Measurements from ENCODE around the gene CBLN3. TPM values are rescaled to one million over a fixed set of nuclear protein-coding genes. Genes with fewer than 3 reads are reported as not detected.

The CBLN3 gene
- total RNA-seq, 1 experiment from 2014 or later = 1.0 TPM

DNA sequence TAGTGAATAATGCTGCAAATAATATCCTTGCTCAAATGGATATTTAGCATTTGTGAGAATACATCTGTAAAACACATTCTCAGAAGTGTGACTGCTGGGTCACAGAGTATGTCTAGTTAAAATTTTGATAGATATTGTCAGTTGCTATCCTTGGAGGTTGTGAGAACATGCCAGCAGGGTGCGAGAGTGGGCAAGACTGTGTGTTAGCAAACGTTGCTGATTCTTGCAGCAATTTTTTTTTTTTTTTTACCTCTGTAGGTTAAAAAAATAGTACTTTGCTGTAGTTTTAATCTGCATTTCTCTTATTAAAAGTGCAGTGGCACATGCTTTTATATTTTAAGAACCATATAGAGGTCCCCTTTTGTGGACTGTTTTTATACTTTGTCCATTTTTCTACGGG is 35.2 kb downstream of the CBLN3 start:
- DNase-seq (ENCODE audit: low read depth, low spot score) (no peak), ATAC-seq (no peak)
- no peaks in the 10 kb centered on the region for H3K4me1 ChIP-seq (ENCODE audit: control insufficient read depth, insufficient read depth, low read length)
- ChIA-PET CTCF (no interaction called here), POLR2A (interaction anchor here (0.7 kb wide), 1 partner anchor 15 kb away, joined by 3 read pairs; no protein-coding TSS in a partner anchor)
- TF ChIP-seq TCF7L2 (IDR thresholded peaks at IDR 0.05; ENCODE audit: low read depth, low read length) = no peak
- no peak for TF ChIP-seq SIN3A (IDR thresholded peaks at IDR 0.05; ENCODE audit: borderline replicate concordance, insufficient read depth, low read depth, low read length)
- TF ChIP-seq, protein P1, sequence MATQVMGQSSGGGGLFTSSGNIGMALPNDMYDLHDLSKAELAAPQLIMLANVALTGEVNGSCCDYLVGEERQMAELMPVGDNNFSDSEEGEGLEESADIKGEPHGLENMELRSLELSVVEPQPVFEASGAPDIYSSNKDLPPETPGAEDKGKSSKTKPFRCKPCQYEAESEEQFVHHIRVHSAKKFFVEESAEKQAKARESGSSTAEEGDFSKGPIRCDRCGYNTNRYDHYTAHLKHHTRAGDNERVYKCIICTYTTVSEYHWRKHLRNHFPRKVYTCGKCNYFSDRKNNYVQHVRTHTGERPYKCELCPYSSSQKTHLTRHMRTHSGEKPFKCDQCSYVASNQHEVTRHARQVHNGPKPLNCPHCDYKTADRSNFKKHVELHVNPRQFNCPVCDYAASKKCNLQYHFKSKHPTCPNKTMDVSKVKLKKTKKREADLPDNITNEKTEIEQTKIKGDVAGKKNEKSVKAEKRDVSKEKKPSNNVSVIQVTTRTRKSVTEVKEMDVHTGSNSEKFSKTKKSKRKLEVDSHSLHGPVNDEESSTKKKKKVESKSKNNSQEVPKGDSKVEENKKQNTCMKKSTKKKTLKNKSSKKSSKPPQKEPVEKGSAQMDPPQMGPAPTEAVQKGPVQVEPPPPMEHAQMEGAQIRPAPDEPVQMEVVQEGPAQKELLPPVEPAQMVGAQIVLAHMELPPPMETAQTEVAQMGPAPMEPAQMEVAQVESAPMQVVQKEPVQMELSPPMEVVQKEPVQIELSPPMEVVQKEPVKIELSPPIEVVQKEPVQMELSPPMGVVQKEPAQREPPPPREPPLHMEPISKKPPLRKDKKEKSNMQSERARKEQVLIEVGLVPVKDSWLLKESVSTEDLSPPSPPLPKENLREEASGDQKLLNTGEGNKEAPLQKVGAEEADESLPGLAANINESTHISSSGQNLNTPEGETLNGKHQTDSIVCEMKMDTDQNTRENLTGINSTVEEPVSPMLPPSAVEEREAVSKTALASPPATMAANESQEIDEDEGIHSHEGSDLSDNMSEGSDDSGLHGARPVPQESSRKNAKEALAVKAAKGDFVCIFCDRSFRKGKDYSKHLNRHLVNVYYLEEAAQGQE (IDR thresholded peaks at IDR 0.05; ENCODE audit: insufficient read depth in 1 of 2, low read depth in 2 of 2, low read length in 1 of 2) = no peak
- TF ChIP-seq, protein P2, sequence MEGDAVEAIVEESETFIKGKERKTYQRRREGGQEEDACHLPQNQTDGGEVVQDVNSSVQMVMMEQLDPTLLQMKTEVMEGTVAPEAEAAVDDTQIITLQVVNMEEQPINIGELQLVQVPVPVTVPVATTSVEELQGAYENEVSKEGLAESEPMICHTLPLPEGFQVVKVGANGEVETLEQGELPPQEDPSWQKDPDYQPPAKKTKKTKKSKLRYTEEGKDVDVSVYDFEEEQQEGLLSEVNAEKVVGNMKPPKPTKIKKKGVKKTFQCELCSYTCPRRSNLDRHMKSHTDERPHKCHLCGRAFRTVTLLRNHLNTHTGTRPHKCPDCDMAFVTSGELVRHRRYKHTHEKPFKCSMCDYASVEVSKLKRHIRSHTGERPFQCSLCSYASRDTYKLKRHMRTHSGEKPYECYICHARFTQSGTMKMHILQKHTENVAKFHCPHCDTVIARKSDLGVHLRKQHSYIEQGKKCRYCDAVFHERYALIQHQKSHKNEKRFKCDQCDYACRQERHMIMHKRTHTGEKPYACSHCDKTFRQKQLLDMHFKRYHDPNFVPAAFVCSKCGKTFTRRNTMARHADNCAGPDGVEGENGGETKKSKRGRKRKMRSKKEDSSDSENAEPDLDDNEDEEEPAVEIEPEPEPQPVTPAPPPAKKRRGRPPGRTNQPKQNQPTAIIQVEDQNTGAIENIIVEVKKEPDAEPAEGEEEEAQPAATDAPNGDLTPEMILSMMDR (IDR thresholded peaks at IDR 0.05) = no peak
- TF ChIP-seq POLR2AphosphoS5 (IDR thresholded peaks at IDR 0.05; ENCODE audit: low read depth, low read length) = no peak
- no peak overlapping the region for H3K27ac ChIP-seq (ENCODE audit: low read length)
- no peaks in the 10 kb centered on the region for H3K9me3 ChIP-seq (ENCODE audit: control insufficient read depth, insufficient read depth, low read depth, low read length)
- H3K27me3 ChIP-seq (ENCODE audit: control insufficient read depth, insufficient read depth, low read length) = peaks cover 2% of the 10 kb centered on the region; the same call in 1 of the 2 replicates
- BruUV-seq (replicated peaks) = no TSS peak
- in situ Hi-C loops (cut with HindIII; ENCODE audit: low pct_unique_long_range_greater_than_20kb, low sequenced_read_pairs) (no loop called here), intact Hi-C loops (cut with micrococcal nuclease; ENCODE audit: unreplicated experiment) (no loop called here)
- H3K36me3 ChIP-seq (ENCODE audit: control insufficient read depth, insufficient read depth, low read length) = no peaks in the 10 kb centered on the region
- H3K4me3 ChIP-seq (ENCODE audit: low read depth in 2 of 2, low read length in 2 of 2) = no peak overlapping the region

DNA sequence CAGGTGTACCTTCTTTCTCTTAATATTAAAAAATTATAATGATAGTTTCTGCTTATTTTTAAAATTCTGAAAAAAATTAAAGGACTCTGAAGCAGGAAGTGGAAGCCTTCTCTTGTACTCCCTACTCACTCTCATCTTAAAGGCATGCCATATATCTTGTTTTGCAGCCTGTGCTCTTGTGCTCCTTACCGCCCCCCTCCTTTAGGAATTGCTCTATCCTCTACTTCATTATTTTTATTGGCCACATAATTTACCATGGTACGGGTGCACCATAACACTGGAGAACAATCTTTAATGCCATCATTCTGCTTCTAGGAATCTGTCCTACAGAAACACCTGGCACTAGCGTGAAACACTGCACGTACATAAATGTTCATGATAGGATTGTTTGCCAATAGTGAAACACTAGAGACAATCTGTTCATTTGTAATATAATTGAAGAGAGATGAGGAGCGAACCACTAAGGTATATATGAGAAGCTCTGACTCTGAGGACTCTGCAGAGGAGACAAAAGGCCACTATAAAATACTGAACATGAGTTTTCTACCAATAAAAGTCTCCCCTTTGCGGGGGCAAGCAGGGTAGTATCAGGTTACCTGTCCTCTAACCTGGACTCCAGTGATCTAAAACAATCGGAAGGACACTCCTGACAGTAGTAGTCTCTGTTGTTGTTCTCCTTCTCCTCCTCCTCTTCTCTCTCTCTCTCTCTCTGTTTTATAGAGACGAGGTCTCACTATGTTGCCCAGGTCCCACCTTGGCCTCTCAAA is 37.0 kb downstream of the CBLN3 start:
- DNase-seq (ENCODE audit: low read depth, low spot score) (no peak), ATAC-seq (0 out of 2 replicates have a peak, but pooled peaks have one; percentile 52)
- TF ChIP-seq, protein P2 (IDR thresholded peaks at IDR 0.05) = no peak
- TF ChIP-seq POLR2AphosphoS5 (IDR thresholded peaks at IDR 0.05; ENCODE audit: low read depth, low read length) (no peak), SIN3A (IDR thresholded peaks at IDR 0.05; ENCODE audit: borderline replicate concordance, insufficient read depth, low read depth, low read length) (no peak), TCF7L2 (IDR thresholded peaks at IDR 0.05; ENCODE audit: low read depth, low read length) (no peak)
- TF ChIP-seq, protein P1 (IDR thresholded peaks at IDR 0.05; ENCODE audit: insufficient read depth in 1 of 2, low read depth in 2 of 2, low read length in 1 of 2) = no peak
- no peak overlapping the region for H3K27ac ChIP-seq (ENCODE audit: low read length)
- H3K27me3 ChIP-seq (ENCODE audit: control insufficient read depth, insufficient read depth, low read length) = peaks cover 2% of the 10 kb centered on the region; the same call in 1 of the 2 replicates
- POLR2A ChIA-PET = no interaction called here
- H3K9me3 ChIP-seq (ENCODE audit: control insufficient read depth, insufficient read depth, low read depth, low read length) = no peaks in the 10 kb centered on the region
- in situ Hi-C loops (cut with HindIII; ENCODE audit: low pct_unique_long_range_greater_than_20kb, low sequenced_read_pairs) (no loop called here), intact Hi-C loops (cut with micrococcal nuclease; ENCODE audit: unreplicated experiment) (no loop called here)
- CTCF ChIA-PET = no interaction called here
- H3K36me3 ChIP-seq (ENCODE audit: control insufficient read depth, insufficient read depth, low read length) = no peaks in the 10 kb centered on the region
- H3K4me1 ChIP-seq (ENCODE audit: control insufficient read depth, insufficient read depth, low read length) = no peaks in the 10 kb centered on the region
- no TSS peak for BruUV-seq (replicated peaks)
- H3K4me3 ChIP-seq (ENCODE audit: low read depth in 2 of 2, low read length in 2 of 2) = peak overlapping the region in 1 of 2 experiments; percentile 24; a peak in 3 of 4 replicates

Data from Panc1 (cell line).